Aorta (tissue), 5 donors: ENCODE data around the gene CNKSR3. TPM values are rescaled to one million over a fixed set of nuclear protein-coding genes. Genes with fewer than 3 reads are reported as not detected.

Experiments used
- ATAC-seq: fragments of 200-7000 bp; cut with Tn5 transposase; one replicate; pipeline ENCODE4 v1.9.1; 2022; ENCODE audit warnings: moderate library complexity; ENCODE audit not compliant: low FRiP score
- DNase-seq, 2 donors: peaks; one replicate each; pipeline ENCODE4 v3.0.0-alpha.2; 2020
- H3K27ac ChIP-seq, 2 donors: one replicate each; pipeline ENCODE4 v1.5.1; 2013; ENCODE audit warnings: low read length in 2 of 2, mild to moderate bottlenecking in 2 of 2, moderate library complexity in 2 of 2, control low read depth in 1 of 2, inconsistent platforms in 1 of 2, low read depth in 1 of 2
- H3K27me3 ChIP-seq, 2 donors: one replicate each; pipeline ENCODE4 v1.6.1; 2013; ENCODE audit warnings: control low read depth in 1 of 2, low read length in 1 of 2, mild to moderate bottlenecking in 1 of 2, moderate library complexity in 1 of 2; ENCODE audit not compliant: insufficient read depth in 2 of 2, control insufficient read depth in 1 of 2
- H3K36me3 ChIP-seq, 2 donors: one replicate each; pipeline ENCODE4 v1.6.1; 2013; ENCODE audit warnings: control low read depth in 1 of 2, low read length in 1 of 2, mild to moderate bottlenecking in 1 of 2; ENCODE audit not compliant: insufficient read depth in 2 of 2, control insufficient read depth in 1 of 2
- H3K4me1 ChIP-seq, 2 donors: one replicate each; pipeline ENCODE4 v1.6.1; 2013; ENCODE audit warnings: low read length in 2 of 2, control low read depth in 1 of 2, mild to moderate bottlenecking in 1 of 2, moderate library complexity in 1 of 2; ENCODE audit not compliant: insufficient read depth in 2 of 2, control insufficient read depth in 1 of 2
- H3K4me3 ChIP-seq, 2 donors: one replicate each; pipeline ENCODE4 v1.5.1; 2013; ENCODE audit warnings: low read length in 2 of 2, control low read depth in 1 of 2, mild to moderate bottlenecking in 1 of 2
- H3K9me3 ChIP-seq: one replicate; pipeline ENCODE4 v1.6.1; 2013; ENCODE audit warnings: mild to moderate bottlenecking, low read length; ENCODE audit not compliant: control insufficient read depth
- WGBS, 2 donors: extraction: QIAGEN DNeasy Blood & Tissue Kit; methylation state at CpG; one replicate each; pipeline ENCODE4 v1.1.7; 2013; 5-methylcytosine and 5-hydroxymethylcytosine counted together
- intact Hi-C, 2 donors: fragments of 100-400 bp; cut with DNase I; formaldehyde crosslinking; loops; one replicate each; pipeline versions ENCODE4 v1.14.2 to v1.15.0; 2022
- polyA plus RNA-seq, 2 donors: library from polyadenylated mRNA; stranded (reverse); fragments of 200-250 nt; gene quantifications; one replicate each; pipeline ENCODE4 v1.2.3, GENCODE V29; 2013
- total RNA-seq, 2 donors: library from RNA; stranded (reverse); fragmentation: NEBNext Ultra II Directional; extraction: Animal tissue kit (Norgen Biotek cat#: 25700); gene quantifications; one replicate each; pipeline ENCODE4 v1.2.1, GENCODE V29; 2021
- donor health status: healthy with polysubstance abuse.
- donor health status: Bipolar disorder and iron deficiency.
- donor health status: DM: no; HTN: no; CAD: no.
- donor health status: DM: no; HTN: no; CAD: no.
- donor health status: DM: yes; HTN: yes; CAD: no.

CNKSR3 gene
- total and polyA plus RNA-seq, 4 donors, result 9.3 to 41.2 (median 15.6) TPM

DNA sequence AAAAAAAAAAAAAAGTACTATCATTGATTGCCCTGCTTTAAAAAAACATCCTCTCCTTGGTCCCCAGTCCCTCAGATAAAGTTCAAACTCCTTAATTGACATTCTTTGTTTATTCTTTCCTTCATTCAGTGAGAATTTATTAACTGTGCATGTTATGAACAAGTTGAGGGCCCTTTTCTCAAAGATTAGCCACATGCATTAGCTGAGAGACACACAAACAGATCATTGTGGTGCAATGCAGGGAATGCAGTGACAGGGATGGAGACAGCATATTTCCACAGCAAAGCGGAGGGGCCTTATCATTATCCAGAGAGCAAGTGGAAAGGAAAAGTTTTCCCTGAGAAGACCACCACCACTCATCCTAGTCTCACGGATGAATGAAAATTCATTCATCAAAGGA lies 132.0 kb downstream of the CNKSR3 start:
- no peak for DNase-seq
- intact Hi-C loops, result no loop called here
- 90 to 98% methylated on average over 2 of the region's 2 CpGs for WGBS, 2 donors
- Histone ChIP-seq H3K4me3 (no peak overlapping the region), H3K9me3 (no peaks in the 10 kb centered on the region), H3K27me3 (no peaks in the 10 kb centered on the region), H3K36me3 (no peaks in the 10 kb centered on the region), H3K4me1 (peaks cover 0 to 1% of the 10 kb centered on the region in 2 donors), H3K27ac (no peak overlapping the region)
- ATAC-seq, result no peak

DNA sequence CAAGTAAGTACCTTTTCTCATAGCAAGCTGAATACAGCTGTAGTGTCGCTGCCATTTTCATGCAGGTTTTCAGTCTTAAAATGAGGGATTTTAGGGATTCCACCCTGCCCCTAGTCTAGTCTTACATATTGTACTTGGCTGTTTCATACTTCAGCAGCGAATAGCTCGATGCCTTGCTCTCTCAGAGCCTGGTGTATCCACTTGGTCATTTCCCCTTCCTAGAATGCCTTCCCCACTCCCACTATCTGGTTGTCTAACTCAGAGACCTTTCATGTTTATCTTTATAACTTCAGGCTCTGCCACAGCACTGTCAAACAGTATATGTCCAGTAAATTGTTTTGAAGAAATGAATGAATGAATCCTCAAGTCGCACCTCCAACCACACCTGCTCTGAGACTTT lies 132.8 kb downstream of the CNKSR3 start:
- intact Hi-C loops, result no loop called here
- no peak overlapping the region for H3K4me3 ChIP-seq
- no peak for DNase-seq
- H3K27ac ChIP-seq, result no peak overlapping the region
- no peaks in the 10 kb centered on the region for H3K9me3 ChIP-seq
- ATAC-seq, result no peak
- 88 to 94% methylated on average over 4 of the region's 4 CpGs for WGBS, 2 donors
- no peaks in the 10 kb centered on the region for H3K36me3 ChIP-seq
- H3K4me1 ChIP-seq, result peaks cover 0 to 1% of the 10 kb centered on the region in 2 donors
- no peaks in the 10 kb centered on the region for H3K27me3 ChIP-seq

DNA sequence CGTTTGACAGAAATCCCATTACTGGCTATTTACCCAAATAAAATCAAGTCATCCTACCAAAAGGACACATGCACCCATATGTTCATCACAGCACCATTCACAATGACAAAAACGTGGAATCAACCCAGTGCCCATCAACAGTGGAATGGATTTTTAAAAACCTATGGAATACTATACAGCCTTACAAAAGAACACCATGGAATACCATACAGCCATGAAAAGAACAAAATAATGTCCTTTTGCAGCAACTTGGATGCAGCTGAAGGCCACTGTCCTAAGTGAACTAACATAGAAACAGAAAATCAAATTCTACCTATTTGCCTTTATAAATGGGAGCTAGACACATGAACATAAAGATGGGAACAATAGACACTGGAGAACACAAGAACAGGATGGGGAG lies 136.5 kb downstream of the CNKSR3 start:
- no peaks in the 10 kb centered on the region for H3K36me3 ChIP-seq
- peaks cover 0 to 1% of the 10 kb centered on the region in 2 donors for H3K4me1 ChIP-seq
- 92% methylated on average over 2 of the region's 2 CpGs for WGBS, 2 donors
- no peak for DNase-seq
- H3K9me3 ChIP-seq, result no peaks in the 10 kb centered on the region
- intact Hi-C loops, result no loop called here
- no peak overlapping the region for H3K27ac ChIP-seq
- no peak for ATAC-seq
- H3K4me3 ChIP-seq, result no peak overlapping the region
- H3K27me3 ChIP-seq, result no peaks in the 10 kb centered on the region

DNA sequence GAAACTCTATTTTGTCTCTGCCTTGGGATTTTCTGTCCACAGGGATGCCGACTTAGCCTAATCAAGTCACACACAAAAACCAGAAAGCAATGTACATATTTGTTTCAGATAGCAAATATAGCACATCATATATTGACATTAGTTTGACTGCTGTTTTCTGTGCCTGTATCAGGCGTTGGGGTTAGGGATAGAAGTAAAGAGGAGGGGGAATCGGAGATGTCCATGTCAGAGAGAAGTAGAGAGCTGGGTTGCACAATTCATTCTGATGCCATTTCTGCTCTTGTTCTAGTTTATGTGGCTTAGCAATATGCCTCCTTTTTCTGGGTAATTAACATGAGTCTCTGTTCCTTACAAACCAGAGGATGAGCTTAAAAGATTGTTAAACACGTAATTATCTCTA lies 139.2 kb downstream of the CNKSR3 start:
- ATAC-seq, result no peak
- 92 to 93% methylated on average over 4 of the region's 4 CpGs for WGBS, 2 donors
- intact Hi-C loops, result no loop called here
- Histone ChIP-seq H3K9me3 (no peaks in the 10 kb centered on the region), H3K36me3 (no peaks in the 10 kb centered on the region), H3K4me3 (no peak overlapping the region), H3K4me1 (peaks cover 0 to 1% of the 10 kb centered on the region in 2 donors), H3K27ac (no peak overlapping the region), H3K27me3 (no peaks in the 10 kb centered on the region)
- DNase-seq, result no peak

DNA sequence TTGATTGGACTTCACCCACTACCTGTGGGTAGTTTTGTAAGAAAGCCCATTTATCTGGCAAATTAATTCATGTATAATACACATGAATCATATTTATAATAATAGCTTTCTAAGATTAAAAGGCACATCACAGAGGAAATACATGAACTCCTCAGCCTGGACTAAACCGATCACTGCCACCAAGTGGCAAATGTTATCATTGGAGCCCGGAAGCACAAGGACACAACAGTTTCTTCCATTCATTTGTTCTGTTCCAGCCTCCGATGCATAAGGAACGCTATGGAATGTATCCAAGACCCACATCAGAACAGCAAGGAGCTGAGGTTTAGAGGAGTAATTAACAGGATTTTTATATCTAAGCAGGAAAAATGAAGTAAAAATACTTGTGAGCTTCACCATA lies 139.9 kb downstream of the CNKSR3 start:
- Histone ChIP-seq H3K4me1 (peaks cover 0 to 1% of the 10 kb centered on the region in 2 donors), H3K36me3 (no peaks in the 10 kb centered on the region), H3K4me3 (no peak overlapping the region), H3K9me3 (no peaks in the 10 kb centered on the region), H3K27ac (no peak overlapping the region), H3K27me3 (no peaks in the 10 kb centered on the region)
- 3 to 4% methylated on average over 4 of the region's 4 CpGs for WGBS, 2 donors
- intact Hi-C loops, result no loop called here
- DNase-seq (no peak), ATAC-seq (no peak)

DNA sequence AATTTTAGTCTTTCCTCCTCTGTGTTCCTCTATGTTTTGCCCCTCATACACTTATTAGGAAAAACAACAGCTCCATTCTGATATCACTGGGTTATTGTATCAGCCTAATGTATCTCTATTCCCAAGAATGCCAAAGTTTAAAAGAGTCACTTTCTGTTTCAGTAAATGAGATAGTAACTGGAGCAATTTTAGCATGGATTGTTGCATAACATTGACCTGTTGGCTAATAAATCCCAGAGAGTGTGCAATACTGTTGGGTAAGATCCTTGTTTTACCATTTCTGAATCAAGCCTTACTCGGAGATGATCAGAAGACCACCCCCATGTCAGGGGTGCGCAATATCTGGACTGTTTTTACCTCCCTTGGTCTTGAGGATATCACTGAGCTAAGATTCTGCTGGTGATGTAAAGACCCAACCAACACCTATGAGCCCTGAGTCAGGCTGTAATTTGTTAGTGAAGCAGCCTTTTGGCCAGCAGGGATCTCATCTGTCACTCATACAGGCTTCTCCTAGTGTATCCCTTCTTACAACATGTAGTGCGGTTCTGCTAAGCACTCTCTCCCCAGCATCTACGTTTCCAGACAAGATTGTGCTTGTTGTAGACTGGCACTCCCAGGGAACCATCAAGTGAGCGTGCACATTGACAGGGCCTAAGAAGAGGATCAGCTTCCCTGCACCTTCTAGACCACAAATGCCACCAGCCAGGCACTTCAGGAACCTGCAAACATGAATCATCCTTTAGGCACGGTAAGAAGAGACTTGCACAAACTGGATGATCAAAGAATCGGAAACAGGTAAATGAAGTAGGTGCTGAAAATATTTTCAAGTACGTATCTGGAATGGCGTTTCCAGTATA lies 142.4 kb downstream of the CNKSR3 start:
- intact Hi-C loops, result no loop called here
- H3K36me3 ChIP-seq, result no peaks in the 10 kb centered on the region
- WGBS, 2 donors, result 90 to 93% methylated on average over 9 of the region's 9 CpGs
- no peak for ATAC-seq
- no peak for DNase-seq
- no peak overlapping the region for H3K27ac ChIP-seq
- H3K9me3 ChIP-seq, result no peaks in the 10 kb centered on the region
- H3K4me1 ChIP-seq, result no peaks in the 10 kb centered on the region
- H3K27me3 ChIP-seq, result no peaks in the 10 kb centered on the region
- no peak overlapping the region for H3K4me3 ChIP-seq

DNA sequence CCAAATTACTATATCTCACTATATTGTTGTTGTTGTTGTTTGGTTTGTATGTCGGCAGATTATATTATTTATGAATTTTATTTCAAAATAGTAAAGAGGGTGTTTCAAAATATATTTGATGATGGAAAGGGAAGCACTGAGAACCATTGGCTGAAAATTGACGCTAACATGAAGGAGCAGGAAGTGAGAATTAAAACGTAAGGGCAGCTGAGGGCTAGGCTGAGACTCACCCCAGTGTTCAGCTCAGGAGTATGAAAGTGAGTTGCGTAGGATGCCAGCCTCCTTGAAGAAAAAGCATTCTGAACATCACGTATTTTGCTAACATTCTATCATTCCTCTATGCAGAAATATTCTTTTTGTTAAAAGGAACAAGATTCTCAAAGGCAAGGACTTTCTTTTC lies 143.1 kb downstream of the CNKSR3 start:
- intact Hi-C loops, result no loop called here

DNA sequence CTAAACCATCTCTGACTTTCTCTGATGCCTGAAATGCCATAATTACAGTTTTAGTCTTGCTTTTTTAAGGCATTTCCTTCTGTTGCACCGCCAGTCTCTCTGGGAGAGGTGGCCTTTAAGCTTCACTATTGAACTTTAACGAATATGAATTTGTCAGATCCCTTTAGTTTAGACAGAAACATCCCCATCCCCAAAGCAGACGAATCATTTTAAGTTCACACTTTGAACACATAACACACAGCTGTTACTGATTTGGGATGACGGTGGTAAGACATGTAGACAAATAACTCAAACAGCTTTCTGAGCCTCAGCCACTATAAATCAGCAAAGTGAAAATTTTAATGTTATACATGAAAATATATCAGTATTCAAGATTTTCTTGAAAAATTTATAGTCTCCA lies 146.7 kb downstream of the CNKSR3 start:
- no peaks in the 10 kb centered on the region for H3K4me1 ChIP-seq
- no peak overlapping the region for H3K4me3 ChIP-seq
- no peak overlapping the region for H3K27ac ChIP-seq
- intact Hi-C loops, result no loop called here
- no peak for DNase-seq
- ATAC-seq, result no peak
- no peaks in the 10 kb centered on the region for H3K9me3 ChIP-seq
- H3K27me3 ChIP-seq, result no peaks in the 10 kb centered on the region
- WGBS, 2 donors, result 56 to 68% methylated on average over 4 of the region's 4 CpGs
- no peaks in the 10 kb centered on the region for H3K36me3 ChIP-seq

More for the DNA sequence above, 143.1 kb downstream of the CNKSR3 start:
- ATAC-seq, result no peak
- no peak overlapping the region for H3K4me3 ChIP-seq
- WGBS, 2 donors, result 92 to 95% methylated on average over 5 of the region's 5 CpGs
- DNase-seq, result no peak
- H3K9me3 ChIP-seq, result no peaks in the 10 kb centered on the region
- no peaks in the 10 kb centered on the region for H3K27me3 ChIP-seq
- H3K27ac ChIP-seq, result no peak overlapping the region
- H3K36me3 ChIP-seq, result no peaks in the 10 kb centered on the region
- no peaks in the 10 kb centered on the region for H3K4me1 ChIP-seq

DNA sequence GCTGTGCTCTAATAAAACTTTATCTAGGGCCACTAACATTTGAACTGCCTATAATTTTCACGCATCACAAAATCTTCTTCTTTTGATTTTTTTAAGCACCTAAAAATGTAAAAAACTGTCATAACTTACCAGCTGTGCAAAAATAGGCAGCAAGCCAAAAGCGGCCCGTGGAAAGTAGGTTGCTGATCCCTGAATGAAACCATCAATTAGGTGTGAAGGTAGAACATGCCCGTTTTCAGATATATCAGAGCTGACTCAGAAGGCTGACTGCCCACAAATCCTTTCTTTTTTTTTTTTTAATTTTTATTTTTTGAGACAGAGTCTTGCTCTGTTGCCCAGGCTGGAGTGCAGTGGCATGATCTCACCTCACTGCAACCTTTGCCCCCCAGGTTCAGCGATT lies 149.0 kb downstream of the CNKSR3 start:
- H3K27ac ChIP-seq, result no peak overlapping the region
- H3K27me3 ChIP-seq, result no peaks in the 10 kb centered on the region
- no peaks in the 10 kb centered on the region for H3K9me3 ChIP-seq
- DNase-seq (no peak), ATAC-seq (no peak)
- no peaks in the 10 kb centered on the region for H3K4me1 ChIP-seq
- 84 to 88% methylated on average over 5 of the region's 5 CpGs for WGBS, 2 donors
- intact Hi-C loops, result no loop called here
- no peak overlapping the region for H3K4me3 ChIP-seq
- H3K36me3 ChIP-seq, result no peaks in the 10 kb centered on the region
